GM21360 (cell line): ENCODE data around the gene SERPINB4.

Source experiments
- ATAC-seq: cut with Tn5 transposase; IDR thresholded peaks from one replicate; pipeline ENCODE4 v1.9.1; 2021; ENCODE audit warnings: mild to moderate bottlenecking, moderate library complexity; ENCODE audit not compliant: unreplicated experiment

SERPINB4 gene

GRCh38 chr18:63637703-63638102, 6.4 kb downstream of the SERPINB4 start:
- ATAC-seq: no peak

- no peak for ATAC-seq
Measured at GRCh38 chr18:63627819-63628218, 16.2 kb downstream of the SERPINB4 start.

GRCh38 chr18:63626431-63626830, 17.6 kb downstream of the SERPINB4 start:
- ATAC-seq: no peak

- ATAC-seq: no peak
Measured at GRCh38 chr18:63624863-63625262, 19.2 kb downstream of the SERPINB4 start.

- ATAC-seq: no peak
Measured at GRCh38 chr18:63619661-63620060, 24.4 kb downstream of the SERPINB4 start.

GRCh38 chr18:63617915-63618234, 26.2 kb downstream of the SERPINB4 start:
- no peak for ATAC-seq

GRCh38 chr18:63617049-63617914, 26.8 kb downstream of the SERPINB4 start:
- ATAC-seq: peak; percentile 71

GRCh38 chr18:63613420-63613819, 30.6 kb downstream of the SERPINB4 start:
- no peak for ATAC-seq

GRCh38 chr18:63606526-63606925, 37.5 kb downstream of the SERPINB4 start:
- no peak for ATAC-seq

GRCh38 chr18:63604791-63605567, 39.1 kb downstream of the SERPINB4 start:
- no peak for ATAC-seq

- peak; percentile 98 for ATAC-seq
Measured at GRCh38 chr18:63603772-63604171, 40.3 kb downstream of the SERPINB4 start.

- no peak for ATAC-seq
Measured at GRCh38 chr18:63603355-63603754, 40.7 kb downstream of the SERPINB4 start.

- no peak for ATAC-seq
Measured at GRCh38 chr18:63596964-63597363, 47.1 kb downstream of the SERPINB4 start.

GRCh38 chr18:63592471-63592870, 51.6 kb downstream of the SERPINB4 start:
- no peak for ATAC-seq

GRCh38 chr18:63591725-63592124, 52.3 kb downstream of the SERPINB4 start:
- ATAC-seq: no peak

- ATAC-seq: no peak
Measured at GRCh38 chr18:63590966-63591695, 52.9 kb downstream of the SERPINB4 start.

- no peak for ATAC-seq
Measured at GRCh38 chr18:63590373-63590772, 53.7 kb downstream of the SERPINB4 start.

GRCh38 chr18:63588909-63589308, 55.1 kb downstream of the SERPINB4 start:
- no peak for ATAC-seq
